Fibroblast of lung (primary cell): ENCODE data around the gene ABCG2. TPM values are rescaled to one million over a fixed set of nuclear protein-coding genes. Genes with fewer than 3 reads are reported as not detected.

ENCODE experiments used
- DNase-seq, 2 donors: peaks; one replicate each; pipeline versions ENCODE4 v3.0.0 to v3.0.0-alpha.2; 2010; ENCODE audit warnings: low read depth in 2 of 2
- H2AFZ ChIP-seq: 2 replicates; pipeline ENCODE4 v1.5.1; 2012; ENCODE audit warnings: low read length, control low read depth, inconsistent platforms
- H3K27ac ChIP-seq: 2 replicates; pipeline ENCODE4 v1.5.1; 2011; ENCODE audit warnings: low read length, control low read depth; ENCODE audit not compliant: insufficient read depth
- H3K27me3 ChIP-seq: 2 replicates; pipeline ENCODE4 v1.5.1; 2011; ENCODE audit warnings: mild to moderate bottlenecking, low read length; ENCODE audit not compliant: control insufficient read depth, insufficient read depth
- H3K36me3 ChIP-seq: 2 replicates; pipeline ENCODE4 v1.5.1; 2011; ENCODE audit warnings: low read length; ENCODE audit not compliant: control insufficient read depth, insufficient read depth
- H3K4me1 ChIP-seq: 2 replicates; pipeline ENCODE4 v1.5.1; 2011; ENCODE audit warnings: low read length; ENCODE audit not compliant: control insufficient read depth, insufficient read depth; ENCODE audit errors: extremely low read depth
- H3K4me2 ChIP-seq: 2 replicates; pipeline ENCODE4 v1.5.1; 2011; ENCODE audit warnings: low read length, control low read depth; ENCODE audit not compliant: insufficient read depth; ENCODE audit errors: extremely low read depth
- H3K4me3 ChIP-seq, 4 experiments: fragments of 200-600 bp in 1 of 4; sonication (generic) in 1 of 4; replicated peaks in 1 of 4; 2 replicates each; pipeline ENCODE4 v1.5.1; 2011 to 2016; ENCODE audit warnings: low read length in 4 of 4, low read depth in 3 of 4, mild to moderate bottlenecking in 3 of 4, control low read depth in 2 of 4, inconsistent platforms in 1 of 4, mixed read lengths in 1 of 4; ENCODE audit not compliant: insufficient read depth in 1 of 4; ENCODE audit errors: control extremely low read depth in 1 of 4
- H3K79me2 ChIP-seq: 2 replicates; pipeline ENCODE4 v1.5.1; 2012; ENCODE audit warnings: mild to moderate bottlenecking, low read length, inconsistent platforms; ENCODE audit not compliant: control insufficient read depth, insufficient read depth
- H3K9ac ChIP-seq: 2 replicates; pipeline ENCODE4 v1.5.1; 2011; ENCODE audit warnings: mild to moderate bottlenecking, low read length, control low read depth; ENCODE audit not compliant: insufficient read depth
- H3K9me3 ChIP-seq: 2 replicates; pipeline ENCODE4 v1.5.1; 2012; ENCODE audit warnings: low read depth, low read length; ENCODE audit not compliant: control insufficient read depth, insufficient read depth
- H4K20me1 ChIP-seq: 2 replicates; pipeline ENCODE4 v1.5.1; 2011; ENCODE audit warnings: low read length; ENCODE audit not compliant: control insufficient read depth, insufficient read depth; ENCODE audit errors: extremely low read depth
- EZH2 ChIP-seq: IDR thresholded peaks from 2 replicates; pipeline ENCODE4 v1.5.1; 2012; ENCODE audit warnings: low read length, control low read depth, mild to moderate bottlenecking; ENCODE audit errors: missing control alignments
- polyA plus RNA-seq, 2 donors: library from polyadenylated mRNA; depleted of rRNA in 1 of 2; stranded (reverse) in 1 of 2; unstranded in 1 of 2; fragments of >200 nt; gene quantifications; 2 replicates each; pipeline ENCODE4 v1.2.1, GENCODE V29; 2011 to 2012; ENCODE audit warnings: missing spikeins in 1 of 2
- total RNA-seq: library from RNA; depleted of rRNA; stranded (reverse); fragments of >200 nt; gene quantifications from 2 replicates; pipeline ENCODE4 v1.2.1, GENCODE V29; 2014
- TF ChIP-seq, protein P1 (sequence below), 2 donors: IDR thresholded peaks in 1 of 2; conservative IDR thresholded peaks in 1 of 2; 1 replicate in 1 of 2; 2 replicates in 1 of 2; pipeline ENCODE4 v1.5.1; 2011 to 2012; ENCODE audit warnings: low read length in 2 of 2, control low read depth in 1 of 2, inconsistent platforms in 1 of 2, low read depth in 1 of 2, mild to moderate bottlenecking in 1 of 2

The ABCG2 gene
- total and polyA plus RNA-seq, 2 donors (not counting 1 experiment from before 2014, with no cell fraction given) = 1.3 to 5.5 TPM

DNA sequence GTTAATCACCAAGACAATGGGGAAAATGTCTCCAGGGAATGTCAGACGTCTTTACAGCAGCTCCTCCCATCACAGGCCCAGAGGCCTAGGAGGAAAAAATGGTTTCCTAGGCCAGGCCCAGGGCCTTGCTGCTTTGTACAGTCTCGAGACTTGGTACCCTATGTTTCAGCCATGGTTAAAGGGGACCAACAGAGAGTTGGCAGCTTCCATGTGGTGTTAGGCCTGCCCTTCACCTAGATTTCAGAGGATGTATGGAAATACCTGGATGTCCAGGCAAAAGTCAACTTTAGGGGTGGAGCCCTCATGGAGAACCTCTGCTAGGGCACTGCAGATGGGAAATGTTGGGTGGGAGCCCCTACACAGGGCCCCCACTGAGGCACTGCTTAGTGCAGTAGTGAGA, 38.5 kb downstream of the ABCG2 start:
- no peak overlapping the region for H3K27ac ChIP-seq
- TF ChIP-seq EZH2 = no peak
- TF ChIP-seq, protein P1, sequence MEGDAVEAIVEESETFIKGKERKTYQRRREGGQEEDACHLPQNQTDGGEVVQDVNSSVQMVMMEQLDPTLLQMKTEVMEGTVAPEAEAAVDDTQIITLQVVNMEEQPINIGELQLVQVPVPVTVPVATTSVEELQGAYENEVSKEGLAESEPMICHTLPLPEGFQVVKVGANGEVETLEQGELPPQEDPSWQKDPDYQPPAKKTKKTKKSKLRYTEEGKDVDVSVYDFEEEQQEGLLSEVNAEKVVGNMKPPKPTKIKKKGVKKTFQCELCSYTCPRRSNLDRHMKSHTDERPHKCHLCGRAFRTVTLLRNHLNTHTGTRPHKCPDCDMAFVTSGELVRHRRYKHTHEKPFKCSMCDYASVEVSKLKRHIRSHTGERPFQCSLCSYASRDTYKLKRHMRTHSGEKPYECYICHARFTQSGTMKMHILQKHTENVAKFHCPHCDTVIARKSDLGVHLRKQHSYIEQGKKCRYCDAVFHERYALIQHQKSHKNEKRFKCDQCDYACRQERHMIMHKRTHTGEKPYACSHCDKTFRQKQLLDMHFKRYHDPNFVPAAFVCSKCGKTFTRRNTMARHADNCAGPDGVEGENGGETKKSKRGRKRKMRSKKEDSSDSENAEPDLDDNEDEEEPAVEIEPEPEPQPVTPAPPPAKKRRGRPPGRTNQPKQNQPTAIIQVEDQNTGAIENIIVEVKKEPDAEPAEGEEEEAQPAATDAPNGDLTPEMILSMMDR (conservative IDR thresholded peaks at IDR 0.05 in 1 of 2, IDR thresholded peaks at IDR 0.05 in 1 of 2; ENCODE audit: low read depth in 1 of 2, low read length in 2 of 2) = no peak
- DNase-seq = no peak
- no peak overlapping the region for H3K9ac ChIP-seq
- no peak overlapping the region for H3K4me2 ChIP-seq
- H4K20me1 ChIP-seq = no peaks in the 10 kb centered on the region
- no peaks in the 10 kb centered on the region for H3K79me2 ChIP-seq
- H3K9me3 ChIP-seq = no peaks in the 10 kb centered on the region
- no peak overlapping the region for H2AFZ ChIP-seq
- no peak overlapping the region for H3K4me3 ChIP-seq
- H3K36me3 ChIP-seq = no peaks in the 10 kb centered on the region
- no peaks in the 10 kb centered on the region for H3K4me1 ChIP-seq
- no peaks in the 10 kb centered on the region for H3K27me3 ChIP-seq

DNA sequence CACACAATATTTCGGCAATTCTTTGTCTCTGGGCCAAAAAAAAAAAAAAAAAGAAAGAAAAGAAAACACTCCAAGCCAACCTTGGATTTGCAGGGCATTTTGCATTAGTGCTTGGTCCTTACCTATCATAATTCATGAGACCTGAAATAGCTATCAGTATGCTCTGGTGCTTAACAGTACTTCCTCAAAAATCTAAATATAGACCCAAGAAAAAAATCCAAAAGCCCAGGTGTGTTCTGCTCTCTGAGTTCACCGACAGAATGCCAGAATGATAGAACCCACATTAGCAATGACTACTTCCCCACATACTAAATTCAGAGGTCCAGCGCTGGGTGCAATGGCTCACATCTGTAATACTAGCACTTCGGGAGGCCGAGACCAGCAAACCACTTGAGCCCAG, 42.9 kb downstream of the ABCG2 start:
- TF ChIP-seq EZH2 = no peak
- TF ChIP-seq, protein P1 (conservative IDR thresholded peaks at IDR 0.05 in 1 of 2, IDR thresholded peaks at IDR 0.05 in 1 of 2; ENCODE audit: low read depth in 1 of 2, low read length in 2 of 2) = no peak
- DNase-seq = no peak
- Histone ChIP-seq H3K4me3 (no peak overlapping the region), H3K9me3 (no peaks in the 10 kb centered on the region), H3K27ac (no peak overlapping the region), H2AFZ (no peak overlapping the region), H3K79me2 (no peaks in the 10 kb centered on the region), H3K4me2 (no peak overlapping the region), H3K4me1 (no peaks in the 10 kb centered on the region), H4K20me1 (no peaks in the 10 kb centered on the region), H3K9ac (no peak overlapping the region), H3K27me3 (no peaks in the 10 kb centered on the region), H3K36me3 (no peaks in the 10 kb centered on the region)

DNA sequence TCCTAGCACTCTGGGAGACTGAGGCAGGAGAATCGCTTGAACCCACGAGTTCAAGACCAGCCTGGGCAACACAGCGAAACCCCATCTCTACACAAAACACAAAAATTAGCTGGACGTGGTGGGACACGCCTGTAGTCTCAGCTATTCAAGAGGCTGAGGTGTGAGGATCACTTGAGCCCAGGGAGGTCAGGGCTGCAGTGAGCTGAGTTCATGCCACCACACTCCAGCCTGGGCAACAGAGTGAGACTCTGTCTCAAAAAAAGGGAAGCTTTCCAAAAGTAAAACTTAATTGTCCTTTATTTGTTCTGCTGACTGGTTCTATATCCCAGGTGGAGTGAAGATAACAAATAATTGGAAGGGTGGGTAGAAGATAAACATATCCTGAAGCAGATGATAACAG, 45.6 kb downstream of the ABCG2 start:
- DNase-seq = no peak
- no peaks in the 10 kb centered on the region for H3K27me3 ChIP-seq
- H3K4me2 ChIP-seq = no peak overlapping the region
- no peak overlapping the region for H3K9ac ChIP-seq
- no peak overlapping the region for H3K27ac ChIP-seq
- H4K20me1 ChIP-seq = no peaks in the 10 kb centered on the region
- H2AFZ ChIP-seq = no peak overlapping the region
- TF ChIP-seq, protein P1 (conservative IDR thresholded peaks at IDR 0.05 in 1 of 2, IDR thresholded peaks at IDR 0.05 in 1 of 2; ENCODE audit: low read depth in 1 of 2, low read length in 2 of 2) = no peak
- no peak for TF ChIP-seq EZH2
- H3K4me3 ChIP-seq = no peak overlapping the region
- H3K79me2 ChIP-seq = no peaks in the 10 kb centered on the region
- H3K4me1 ChIP-seq = peaks cover under 1% of the 10 kb centered on the region
- no peaks in the 10 kb centered on the region for H3K9me3 ChIP-seq
- H3K36me3 ChIP-seq = no peaks in the 10 kb centered on the region
